ENCODE measurements around the gene ZNF45. TPM values are rescaled to one million over a fixed set of nuclear protein-coding genes. Genes with fewer than 3 reads are reported as not detected.

ZNF45 gene
- total and polyA plus RNA-seq, 2 of the 4 experiments (the other 2 are of a cell fraction): 7.6 to 18.1 TPM

DNA sequence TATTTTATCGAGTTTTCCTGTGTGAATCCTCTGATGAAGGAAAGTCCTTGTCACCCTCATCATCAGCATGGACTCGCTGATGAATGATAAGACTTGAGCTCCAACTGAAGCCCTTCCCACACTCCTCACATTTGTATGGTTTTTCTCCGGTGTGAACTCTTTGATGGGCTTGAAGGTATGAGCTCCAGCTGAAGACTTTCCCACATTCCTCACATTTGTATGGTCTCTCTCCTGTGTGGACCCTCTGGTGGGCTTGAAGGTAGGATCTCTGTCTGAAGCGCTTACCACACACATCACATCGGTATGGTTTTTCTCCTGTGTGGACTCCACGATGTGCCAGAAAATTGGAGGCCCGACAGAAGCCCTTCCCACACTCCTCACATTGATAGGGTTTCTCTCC is 21.7 kb downstream of the ZNF45 start:
- Histone ChIP-seq H3K56ac (ENCODE audit: extremely low read depth, insufficient read depth, low read length) (no peak overlapping the region), H3K9me3 (ENCODE audit: control insufficient read depth, insufficient read depth, low read length) (peaks cover 47% of the 10 kb centered on the region), H2AFZ (replicated peaks; ENCODE audit: low read length, poor library complexity) (no peak overlapping the region), H2AK5ac (ENCODE audit: low read depth, low read length) (no peak overlapping the region), H2BK120ac (ENCODE audit: low read depth, low read length) (no peak overlapping the region), H3K23ac (ENCODE audit: low read depth, low read length) (no peak overlapping the region), H3K79me1 (ENCODE audit: low read depth in 1 of 2, low read length in 2 of 2) (no peaks in the 10 kb centered on the region), H3K27me3 (ENCODE audit: control insufficient read depth, insufficient read depth, low read length) (no peaks in the 10 kb centered on the region), H2BK5ac (ENCODE audit: low read depth, low read length, poor library complexity, severe bottlenecking) (no peak overlapping the region), H4K91ac (ENCODE audit: insufficient read depth, low read depth, low read length) (no peak overlapping the region), H4K5ac (ENCODE audit: low read depth, low read length) (no peak overlapping the region), H2AK9ac (replicated peaks; ENCODE audit: low read depth, low read length, poor library complexity) (no peak overlapping the region), H3K4me3 (ENCODE audit: insufficient read depth, low read depth, low read length) (no peak overlapping the region), H3K27ac (ENCODE audit: insufficient read depth, low read length) (no peak overlapping the region), H4K8ac (ENCODE audit: low read depth in 2 of 2, low read length in 2 of 2) (no peak overlapping the region), H3K4me2 (ENCODE audit: low read depth, low read length) (no peak overlapping the region), H4K20me1 (ENCODE audit: insufficient read depth, low read length) (no peaks in the 10 kb centered on the region), H3K4ac (ENCODE audit: low read depth, low read length) (no peak overlapping the region), H3K14ac (replicated peaks; ENCODE audit: low read depth, low read length) (no peak overlapping the region), H3K9me1 (ENCODE audit: insufficient read depth, low read length) (no peaks in the 10 kb centered on the region), H3K36me3 (ENCODE audit: control insufficient read depth, insufficient read depth, low read length) (peaks cover 47% of the 10 kb centered on the region), H3K18ac (ENCODE audit: low read depth, low read length) (no peak overlapping the region), H3K9ac (ENCODE audit: low read depth, low read length) (no peak overlapping the region), H2BK15ac (ENCODE audit: low read depth, low read length) (no peak overlapping the region), H3K4me1 (ENCODE audit: control insufficient read depth, insufficient read depth, low read length) (no peaks in the 10 kb centered on the region), H2BK20ac (ENCODE audit: low read depth, low read length) (no peak overlapping the region)
- no CpG with 5 or more reads among the region's 7 CpGs for WGBS, 2 experiments (ENCODE audit: extremely low coverage in 2 of 2, insufficient read length in 1 of 2)
- dilution Hi-C loops (cut with HindIII; ENCODE audit: low sequenced_read_pairs, unreplicated experiment): no loop called here
- intact Hi-C loops (cut with micrococcal nuclease): no loop called here
- in situ Hi-C loops (cut with MboI; ENCODE audit: low sequenced_read_pairs): no loop called here
- ATAC-seq (ENCODE audit: low read depth): no peak
- no peak for TF ChIP-seq SMC3 (IDR thresholded peaks at IDR 0.05; ENCODE audit: low read depth, low read length)
- no peak for TF ChIP-seq POLR2A (IDR thresholded peaks at IDR 0.05; ENCODE audit: low read depth, low read length)
- no peak for TF ChIP-seq CEBPB (IDR thresholded peaks at IDR 0.05; ENCODE audit: low read depth, low read length)
- TF ChIP-seq, protein P1, sequence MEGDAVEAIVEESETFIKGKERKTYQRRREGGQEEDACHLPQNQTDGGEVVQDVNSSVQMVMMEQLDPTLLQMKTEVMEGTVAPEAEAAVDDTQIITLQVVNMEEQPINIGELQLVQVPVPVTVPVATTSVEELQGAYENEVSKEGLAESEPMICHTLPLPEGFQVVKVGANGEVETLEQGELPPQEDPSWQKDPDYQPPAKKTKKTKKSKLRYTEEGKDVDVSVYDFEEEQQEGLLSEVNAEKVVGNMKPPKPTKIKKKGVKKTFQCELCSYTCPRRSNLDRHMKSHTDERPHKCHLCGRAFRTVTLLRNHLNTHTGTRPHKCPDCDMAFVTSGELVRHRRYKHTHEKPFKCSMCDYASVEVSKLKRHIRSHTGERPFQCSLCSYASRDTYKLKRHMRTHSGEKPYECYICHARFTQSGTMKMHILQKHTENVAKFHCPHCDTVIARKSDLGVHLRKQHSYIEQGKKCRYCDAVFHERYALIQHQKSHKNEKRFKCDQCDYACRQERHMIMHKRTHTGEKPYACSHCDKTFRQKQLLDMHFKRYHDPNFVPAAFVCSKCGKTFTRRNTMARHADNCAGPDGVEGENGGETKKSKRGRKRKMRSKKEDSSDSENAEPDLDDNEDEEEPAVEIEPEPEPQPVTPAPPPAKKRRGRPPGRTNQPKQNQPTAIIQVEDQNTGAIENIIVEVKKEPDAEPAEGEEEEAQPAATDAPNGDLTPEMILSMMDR (conservative IDR thresholded peaks at IDR 0.05; ENCODE audit: low read depth, low read length): no peak
- TF ChIP-seq MAZ (IDR thresholded peaks at IDR 0.05; ENCODE audit: borderline replicate concordance, low read depth, low read length): no peak
- no peak for TF ChIP-seq RAD21 (IDR thresholded peaks at IDR 0.05; ENCODE audit: low read length)
- TF ChIP-seq NFE2L2 (IDR thresholded peaks at IDR 0.05; ENCODE audit: low read depth, low read length): no peak
- TF ChIP-seq CHD1 (IDR thresholded peaks at IDR 0.05; ENCODE audit: low read depth, low read length): no peak
- no peak for TF ChIP-seq RFX5 (IDR thresholded peaks at IDR 0.05; ENCODE audit: low read depth, low read length)
- TF ChIP-seq, protein P2, sequence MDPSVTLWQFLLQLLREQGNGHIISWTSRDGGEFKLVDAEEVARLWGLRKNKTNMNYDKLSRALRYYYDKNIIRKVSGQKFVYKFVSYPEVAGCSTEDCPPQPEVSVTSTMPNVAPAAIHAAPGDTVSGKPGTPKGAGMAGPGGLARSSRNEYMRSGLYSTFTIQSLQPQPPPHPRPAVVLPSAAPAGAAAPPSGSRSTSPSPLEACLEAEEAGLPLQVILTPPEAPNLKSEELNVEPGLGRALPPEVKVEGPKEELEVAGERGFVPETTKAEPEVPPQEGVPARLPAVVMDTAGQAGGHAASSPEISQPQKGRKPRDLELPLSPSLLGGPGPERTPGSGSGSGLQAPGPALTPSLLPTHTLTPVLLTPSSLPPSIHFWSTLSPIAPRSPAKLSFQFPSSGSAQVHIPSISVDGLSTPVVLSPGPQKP (IDR thresholded peaks at IDR 0.05; ENCODE audit: borderline replicate concordance, low read depth, low read length): no peak
- no peak for TF ChIP-seq FOS (IDR thresholded peaks at IDR 0.05; ENCODE audit: low read depth, low read length)
- BruUV-seq (replicated peaks): no TSS peak
- CTCF ChIA-PET: interaction anchor here (1.0 kb wide), 1 partner anchor 38 kb away, joined by 3 read pairs; the partner anchor contains the start of gene ZNF221
- POLR2A ChIA-PET (ENCODE audit: unreplicated experiment): no interaction called here
- no peak for DNase-seq
